LNCaP clone FGC (cell line): ENCODE data around the gene DUSP22.

ENCODE experiments used
- DNase-seq: peaks from one replicate; pipeline ENCODE4 v3.0.0-alpha.2; 2011; ENCODE audit warnings: low read depth
- H3K4me3 ChIP-seq: 2 replicates; pipeline ENCODE4 v1.5.1; 2011; ENCODE audit warnings: mild to moderate bottlenecking, low read depth, low read length, control low read depth
- TF ChIP-seq, protein P1 (sequence below): IDR thresholded peaks from 2 replicates; pipeline ENCODE4 v1.5.1; 2012; ENCODE audit warnings: mild to moderate bottlenecking; ENCODE audit not compliant: control insufficient read depth, insufficient read depth; ENCODE audit errors: extremely low read depth

The DUSP22 gene

DNA sequence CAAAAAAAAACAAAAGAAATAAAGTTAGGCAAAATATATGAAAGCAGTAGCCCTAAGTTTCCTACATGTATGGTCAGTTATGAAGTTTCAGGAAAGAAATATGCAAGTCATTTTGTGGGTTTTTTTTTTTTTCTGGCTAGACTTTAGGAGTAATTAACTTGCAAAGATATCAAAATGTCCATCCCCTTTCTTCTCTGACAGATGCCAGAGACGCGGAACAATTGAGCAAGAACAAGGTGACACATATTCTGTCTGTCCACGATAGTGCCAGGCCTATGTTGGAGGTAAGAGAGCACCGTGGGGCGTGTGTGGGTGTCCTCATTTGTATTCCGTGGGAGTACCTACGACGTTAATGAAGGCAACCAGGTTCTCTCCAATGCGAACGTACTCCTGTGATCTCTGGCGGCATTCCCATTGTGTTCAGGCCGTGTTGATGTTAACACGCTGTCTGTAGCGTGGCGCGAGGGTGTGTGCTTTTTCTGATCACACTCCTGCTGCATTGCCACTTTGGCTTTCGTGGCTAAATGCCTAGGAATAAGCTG is 19.5 kb downstream of the DUSP22 start:
- DNase-seq = no peak
- TF ChIP-seq, protein P1, sequence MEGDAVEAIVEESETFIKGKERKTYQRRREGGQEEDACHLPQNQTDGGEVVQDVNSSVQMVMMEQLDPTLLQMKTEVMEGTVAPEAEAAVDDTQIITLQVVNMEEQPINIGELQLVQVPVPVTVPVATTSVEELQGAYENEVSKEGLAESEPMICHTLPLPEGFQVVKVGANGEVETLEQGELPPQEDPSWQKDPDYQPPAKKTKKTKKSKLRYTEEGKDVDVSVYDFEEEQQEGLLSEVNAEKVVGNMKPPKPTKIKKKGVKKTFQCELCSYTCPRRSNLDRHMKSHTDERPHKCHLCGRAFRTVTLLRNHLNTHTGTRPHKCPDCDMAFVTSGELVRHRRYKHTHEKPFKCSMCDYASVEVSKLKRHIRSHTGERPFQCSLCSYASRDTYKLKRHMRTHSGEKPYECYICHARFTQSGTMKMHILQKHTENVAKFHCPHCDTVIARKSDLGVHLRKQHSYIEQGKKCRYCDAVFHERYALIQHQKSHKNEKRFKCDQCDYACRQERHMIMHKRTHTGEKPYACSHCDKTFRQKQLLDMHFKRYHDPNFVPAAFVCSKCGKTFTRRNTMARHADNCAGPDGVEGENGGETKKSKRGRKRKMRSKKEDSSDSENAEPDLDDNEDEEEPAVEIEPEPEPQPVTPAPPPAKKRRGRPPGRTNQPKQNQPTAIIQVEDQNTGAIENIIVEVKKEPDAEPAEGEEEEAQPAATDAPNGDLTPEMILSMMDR = no peak
- no peak overlapping the region for H3K4me3 ChIP-seq

DNA sequence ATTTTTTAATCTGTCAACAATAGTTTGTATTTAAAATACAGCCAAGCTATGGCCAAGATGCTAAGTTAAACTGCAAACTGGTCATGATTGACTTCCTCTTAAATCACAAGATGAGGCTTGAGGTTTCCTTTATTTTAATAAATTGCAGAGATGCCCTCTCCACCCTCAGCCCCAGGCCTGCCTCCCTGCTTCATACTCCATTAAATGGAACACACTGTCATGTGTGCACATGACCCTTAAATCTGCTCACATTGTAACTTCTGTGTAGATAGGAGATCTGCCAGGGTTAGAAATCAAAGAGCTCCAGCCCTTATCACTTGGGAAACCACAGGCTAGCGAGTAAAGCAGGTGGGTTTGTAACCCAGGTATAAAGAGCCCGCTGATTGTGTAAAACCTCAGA is 20.8 kb downstream of the DUSP22 start:
- TF ChIP-seq, protein P1 = no peak
- no peak overlapping the region for H3K4me3 ChIP-seq
- DNase-seq = no peak

DNA sequence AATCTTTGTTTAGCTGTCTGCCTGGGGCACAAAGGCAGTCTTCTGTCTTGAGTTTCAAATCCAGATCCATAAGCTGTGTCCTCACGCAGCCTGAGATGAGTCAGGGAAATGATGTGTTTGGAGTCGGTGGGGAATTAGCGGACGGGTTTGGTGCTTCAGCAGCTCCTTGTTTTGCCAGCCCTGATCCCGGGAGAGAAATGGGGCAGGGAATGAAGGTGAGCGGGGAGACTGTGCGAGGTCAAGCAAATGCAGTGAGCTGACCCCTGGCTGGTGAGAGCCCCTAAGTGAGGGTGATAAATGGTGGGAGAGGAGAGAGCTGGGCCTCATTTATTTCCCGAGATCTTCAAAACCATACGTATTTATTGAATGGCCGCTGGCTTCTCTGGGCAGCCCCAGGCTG is 21.6 kb downstream of the DUSP22 start:
- TF ChIP-seq, protein P1 = no peak
- no peak for DNase-seq

DNA sequence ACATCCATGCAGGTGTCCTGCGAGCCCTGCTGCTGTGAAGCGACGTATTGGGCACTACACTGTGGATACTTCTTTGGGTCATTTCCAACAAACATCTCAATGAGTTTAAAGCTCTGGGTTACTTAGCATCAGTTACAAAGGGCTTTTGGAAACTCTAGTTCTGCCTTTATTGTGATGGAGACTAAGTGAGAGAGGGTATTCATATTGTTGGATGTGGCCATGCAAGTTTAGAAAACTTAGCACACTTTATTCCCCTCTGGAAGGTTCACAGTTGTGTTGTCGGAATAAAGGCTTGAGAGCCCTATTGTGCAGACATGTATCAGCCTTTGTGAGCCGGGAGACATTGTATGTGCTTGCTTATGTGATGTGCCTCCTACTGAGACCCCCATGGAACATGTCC is 22.1 kb downstream of the DUSP22 start:
- no peak for DNase-seq
- TF ChIP-seq, protein P1 = no peak

More for the DNA sequence above, 21.6 kb downstream of the DUSP22 start:
- no peak overlapping the region for H3K4me3 ChIP-seq

DNA sequence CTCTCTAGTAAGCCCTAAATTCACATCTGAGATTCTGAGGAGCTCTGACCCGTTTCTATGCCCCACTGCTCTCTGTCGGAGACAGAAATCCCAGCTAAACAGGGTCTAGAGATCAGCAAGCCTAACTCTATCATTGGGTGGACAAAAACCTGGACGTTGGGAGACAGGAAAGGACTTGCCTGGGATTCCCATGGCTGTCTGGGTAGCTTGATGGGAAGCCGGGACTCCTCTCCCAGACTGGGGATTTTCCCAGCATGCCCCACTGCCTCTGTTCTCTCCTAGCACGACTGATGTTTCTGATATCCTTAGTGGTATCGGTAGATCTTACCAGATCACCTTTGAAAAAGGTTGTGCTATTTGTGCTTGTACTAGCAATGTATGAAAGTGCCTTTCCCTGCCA is 22.9 kb downstream of the DUSP22 start:
- DNase-seq = no peak
- TF ChIP-seq, protein P1 = no peak
- no peak overlapping the region for H3K4me3 ChIP-seq

More for the DNA sequence above, 22.1 kb downstream of the DUSP22 start:
- H3K4me3 ChIP-seq = no peak overlapping the region

DNA sequence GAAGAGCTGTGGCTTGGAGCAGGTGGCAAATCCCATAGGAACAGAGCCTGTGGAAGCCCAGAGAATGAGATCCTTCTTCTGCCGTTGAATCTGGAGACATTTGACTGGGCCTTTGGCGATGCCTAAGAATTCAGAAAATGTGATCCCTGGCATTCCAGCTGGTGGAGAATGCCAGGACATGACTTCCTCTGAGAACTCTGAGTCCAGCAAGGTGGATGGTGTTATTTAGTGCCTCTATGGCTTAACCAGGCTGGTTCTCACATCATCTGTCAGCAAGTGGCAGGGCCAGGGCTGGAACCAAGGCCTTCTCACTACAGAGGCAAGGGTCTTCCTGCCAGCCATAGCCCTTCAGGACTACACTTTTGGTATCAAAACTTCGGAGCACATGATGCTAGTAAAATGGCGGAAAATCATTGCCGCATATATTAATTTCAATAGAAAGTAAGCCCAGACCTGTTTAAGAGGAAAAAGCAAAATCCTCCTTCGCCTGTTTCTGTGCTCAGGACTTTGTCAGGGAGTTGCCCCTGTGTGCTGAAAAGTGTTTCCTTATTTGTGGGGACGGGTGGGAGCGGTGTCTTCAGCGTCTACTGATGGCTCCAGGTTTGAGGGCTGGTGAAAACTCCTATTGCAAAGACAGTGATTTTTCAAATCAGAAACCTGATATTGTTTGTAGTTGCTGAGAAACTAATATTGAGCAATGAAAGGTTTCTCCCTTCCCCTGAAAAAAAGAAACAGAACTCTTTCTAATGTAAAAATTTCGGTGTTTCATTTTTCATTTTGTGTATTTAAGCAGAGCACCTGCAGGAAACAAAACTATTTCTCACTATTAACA is 23.9 kb downstream of the DUSP22 start:
- no peak overlapping the region for H3K4me3 ChIP-seq
- TF ChIP-seq, protein P1 = no peak
- DNase-seq = no peak

DNA sequence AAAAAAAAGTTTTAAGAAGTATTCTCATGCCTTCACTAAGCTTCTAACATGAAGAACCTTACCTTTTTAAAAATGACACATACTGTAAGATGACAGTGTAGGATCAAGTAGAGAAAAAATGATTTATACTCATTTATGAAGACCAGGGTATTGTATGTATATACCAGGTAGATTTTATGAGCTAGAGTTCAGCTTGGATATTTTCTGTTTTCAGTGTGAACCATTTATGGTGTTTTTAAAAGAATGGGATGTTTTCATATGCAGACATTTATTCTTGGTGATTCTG is 24.4 kb downstream of the DUSP22 start:
- TF ChIP-seq, protein P1 = no peak
- no peak for DNase-seq
- H3K4me3 ChIP-seq = no peak overlapping the region
